Activated T-helper 9 cell treated with anti-CD3 and anti-CD28 coated beads, Interleukin-2, amount 50 U/mL, for 16 hours (primary cell): ENCODE results near the gene ZMYM3.
A peak's percentile ranks its signal among the peaks of the same experiment; 100 is the strongest.
"Not testable (repeated sequence)": the region's sequence is repeated elsewhere in the genome, so short reads cannot be mapped to it uniquely, and the experiment has no call there.

Source experiments
- DNase-seq: peaks from one replicate; pipeline ENCODE4 v3.0.0-alpha.2; 2020; ENCODE audit warnings: low read depth

The ZMYM3 gene

GRCh38 chrX:71254092-71254963, at the start of gene ZMYM3:
Gene ZMYM3 (minus strand): TSS chrX:71254140. CDS start chrX:71253255, 885 bp downstream.
- peak; percentile 63 for DNase-seq

GRCh38 chrX:71302461-71303213, 48.7 kb upstream of the ZMYM3 start:
- no peak for DNase-seq

DNA sequence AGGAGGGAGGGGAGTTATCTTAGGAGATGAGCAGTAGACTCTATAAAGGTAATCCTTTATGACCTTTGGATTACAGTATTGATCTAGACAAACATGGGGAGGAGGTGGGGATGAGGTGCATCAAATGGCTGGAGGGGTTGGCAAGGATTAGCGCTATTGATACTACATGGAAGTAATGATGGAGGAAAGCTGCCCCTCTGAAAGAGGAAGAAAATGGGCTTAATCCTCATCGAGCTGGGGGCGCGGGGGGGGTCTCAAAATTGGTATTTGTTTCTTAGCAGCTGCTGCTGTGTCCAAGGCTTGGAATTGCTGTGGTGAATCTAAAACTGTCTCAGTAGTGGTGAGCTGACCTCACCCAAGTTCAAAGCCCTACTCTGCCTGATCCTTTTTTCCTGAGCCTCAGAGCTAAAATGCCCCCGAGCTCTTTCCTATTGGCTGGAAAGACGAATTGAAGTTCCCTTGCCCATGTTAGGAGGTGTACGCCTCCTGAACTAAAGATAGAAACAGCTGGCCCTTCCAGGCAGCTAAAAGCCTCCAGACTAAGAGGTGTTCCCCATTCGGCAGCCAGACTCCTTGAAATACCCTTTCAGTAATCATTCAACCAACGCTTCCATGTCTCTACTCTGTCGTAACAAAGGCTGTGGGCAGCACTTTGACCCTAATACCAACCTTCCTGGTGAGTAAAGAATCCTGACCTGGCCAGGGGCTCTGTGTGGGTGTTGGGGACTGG, 47.4 kb upstream of the ZMYM3 start, which contains the start of gene ITGB1BP2:
Gene ITGB1BP2, plus strand, starts transcription at position 556 of the 730 bp plus-strand sequence. Its CDS starts 57 bp downstream, at position 613.
- DNase-seq: no peak

- DNase-seq: not testable (repeated sequence)
Observed at GRCh38 chrX:71300495-71300894, 46.6 kb upstream of the ZMYM3 start.

GRCh38 chrX:71300064-71300463, 46.1 kb upstream of the ZMYM3 start:
- DNase-seq: not testable (repeated sequence)

DNA sequence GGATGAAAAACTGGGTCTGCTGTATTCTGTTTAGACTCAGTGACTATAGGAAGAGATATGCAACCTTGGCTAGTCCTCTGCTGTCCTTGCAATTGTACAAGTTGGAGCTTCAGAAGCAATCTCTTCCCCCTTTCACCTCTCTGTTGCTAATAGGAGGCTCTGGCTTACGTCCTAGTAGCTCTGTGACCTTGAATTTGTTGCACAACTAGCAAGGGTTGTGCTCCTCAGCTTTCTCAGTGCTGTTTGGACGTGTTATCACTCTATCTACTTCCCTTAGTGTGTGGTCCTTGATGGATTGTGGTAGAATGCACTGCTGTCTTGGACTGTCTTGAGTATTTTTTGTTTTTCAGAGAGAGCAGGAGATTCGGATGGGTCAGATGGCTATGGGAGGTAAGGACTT, 44.2 kb upstream of the ZMYM3 start:
- DNase-seq: no peak

DNA sequence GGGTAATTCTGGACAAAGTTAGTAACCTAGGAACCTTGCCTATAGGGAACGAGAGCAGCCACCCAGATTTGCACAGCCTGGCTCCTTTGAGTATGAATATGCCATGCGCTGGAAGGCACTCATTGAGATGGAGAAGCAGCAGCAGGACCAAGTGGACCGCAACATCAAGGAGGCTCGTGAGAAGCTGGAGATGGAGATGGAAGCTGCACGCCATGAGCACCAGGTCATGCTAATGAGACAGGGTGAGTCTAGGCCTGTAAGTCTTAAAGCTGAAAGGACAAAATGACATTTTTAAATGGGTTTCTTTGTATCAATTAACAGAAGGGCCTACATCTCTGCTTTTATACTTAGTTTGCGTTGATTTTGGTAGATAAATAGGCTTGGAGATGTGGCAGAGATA, 42.9 kb upstream of the ZMYM3 start:
- DNase-seq: no peak

- DNase-seq: no peak
Observed at GRCh38 chrX:71292669-71293365, 38.9 kb upstream of the ZMYM3 start.

GRCh38 chrX:71291381-71291780, 37.4 kb upstream of the ZMYM3 start:
- no peak for DNase-seq

DNA sequence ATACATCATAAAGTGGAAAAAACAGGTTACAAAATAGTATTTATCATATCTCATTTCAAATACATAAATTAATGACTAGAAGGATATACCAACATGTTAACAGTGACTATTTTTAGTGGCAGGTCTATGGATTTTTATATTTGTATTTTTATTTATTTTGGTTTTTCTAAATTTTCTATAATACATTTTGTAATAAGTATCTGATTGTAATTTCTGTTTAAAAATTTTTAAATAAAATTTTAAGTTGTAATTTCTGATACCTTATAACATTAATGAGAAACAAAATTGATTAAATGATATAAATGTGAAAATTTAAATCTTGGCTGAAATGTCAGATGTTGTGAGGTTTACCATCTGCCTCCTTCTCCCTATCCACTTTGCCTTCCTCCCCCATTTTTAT, 32.0 kb upstream of the ZMYM3 start:
- no peak for DNase-seq

DNA sequence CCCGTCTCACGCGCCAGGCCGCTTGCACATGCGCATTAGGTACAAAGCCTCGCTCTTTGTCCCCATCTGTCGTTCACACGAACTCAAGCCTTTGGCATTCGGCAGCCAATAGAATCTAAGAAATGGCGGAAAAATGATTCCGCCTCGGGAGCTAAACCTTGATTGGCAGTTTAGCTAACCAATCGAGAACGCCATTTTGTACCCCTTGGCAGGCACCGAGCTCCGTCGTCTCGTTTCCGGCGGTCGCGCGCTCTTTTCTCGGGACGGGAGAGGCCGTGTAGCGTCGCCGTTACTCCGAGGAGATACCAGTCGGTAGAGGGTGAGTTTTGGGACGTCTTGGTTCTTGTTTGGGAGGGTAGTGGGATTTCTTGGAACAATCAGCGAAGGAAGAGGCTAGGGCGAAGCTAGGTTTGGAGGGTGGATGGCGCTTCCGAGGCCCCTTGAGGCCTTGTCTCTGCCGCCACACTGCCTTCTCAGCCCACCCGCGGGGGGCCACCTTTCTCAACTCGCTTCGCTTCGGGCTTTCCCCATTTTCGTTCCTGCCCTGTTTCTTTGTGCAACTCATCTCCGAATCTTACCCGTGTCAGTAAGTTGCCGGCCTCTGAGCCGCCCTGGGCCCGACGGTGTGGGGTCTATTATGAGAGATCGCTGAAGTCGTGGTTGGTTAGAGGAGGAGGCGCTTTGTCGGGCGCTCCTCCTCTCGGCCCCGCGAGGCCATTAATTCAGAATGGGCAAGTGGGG, 29.6 kb upstream of the ZMYM3 start, which contains the start of gene NONO:
Gene NONO, plus strand, starts transcription at position 233 of the 741 bp plus-strand sequence. CDS start 7,003 bp downstream, outside the sequence.
- DNase-seq: peak; percentile 62

GRCh38 chrX:71282514-71283402, 28.8 kb upstream of the ZMYM3 start:
- peak; percentile 31 for DNase-seq

DNA sequence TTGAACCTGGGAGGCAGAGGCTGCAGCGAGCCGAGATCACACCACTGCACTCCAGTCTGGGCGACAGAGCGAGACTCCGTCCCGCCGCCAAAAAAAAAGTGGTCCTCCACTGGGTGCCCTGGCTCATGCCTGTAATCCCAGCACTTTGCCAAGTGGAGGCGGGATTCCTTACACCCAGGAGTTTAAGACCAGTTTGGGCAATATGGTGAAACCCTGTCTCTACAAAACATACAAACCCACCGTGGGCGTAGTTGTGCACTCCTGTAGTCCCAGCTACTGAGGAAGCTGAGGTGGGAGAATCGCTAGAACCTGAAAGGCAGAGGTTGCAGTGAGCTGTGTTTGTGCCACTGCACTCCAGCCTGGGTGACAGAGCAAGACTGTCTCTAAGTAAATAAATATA, 27.4 kb upstream of the ZMYM3 start:
- DNase-seq: not testable (repeated sequence)

DNA sequence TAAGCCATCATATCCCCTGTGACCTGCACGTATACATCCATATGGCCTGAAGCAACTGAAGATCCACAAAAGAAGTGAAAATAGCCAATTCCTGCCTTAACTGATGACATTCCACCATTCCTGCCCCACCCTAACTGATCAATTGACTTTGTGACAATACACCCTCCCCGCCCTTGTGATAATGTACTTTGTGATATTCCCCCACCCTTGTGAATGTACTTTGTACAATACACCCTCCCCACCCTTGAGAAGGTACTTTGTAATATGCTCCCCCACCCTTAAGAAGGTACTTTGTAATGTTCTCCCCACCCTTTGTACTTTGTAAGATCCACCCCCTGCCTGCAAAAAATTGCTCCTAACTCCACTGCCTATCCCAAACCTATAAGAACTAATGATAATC, 18.4 kb upstream of the ZMYM3 start:
- DNase-seq: not testable (repeated sequence)

GRCh38 chrX:71269801-71270395, 16.0 kb upstream of the ZMYM3 start:
- no peak for DNase-seq

DNA sequence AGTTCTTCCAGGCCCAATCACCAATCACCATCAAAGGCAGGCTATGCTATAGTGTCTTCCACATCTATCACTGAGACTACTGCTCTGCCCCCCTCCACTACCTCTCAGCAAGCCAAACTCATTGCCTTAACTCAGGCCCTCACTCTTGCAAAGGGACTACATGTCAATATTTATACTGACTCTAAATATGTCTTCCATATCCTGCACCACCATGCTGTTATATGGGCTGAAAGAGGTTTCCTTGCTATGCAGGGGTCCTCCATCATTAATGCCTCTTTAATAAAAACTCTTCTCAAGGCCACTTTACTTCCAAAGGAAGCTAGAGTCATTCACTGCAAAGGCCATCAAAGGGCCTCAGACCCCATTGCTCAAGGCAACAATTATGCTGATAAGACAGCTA, 14.7 kb upstream of the ZMYM3 start:
- DNase-seq: not testable (repeated sequence)

GRCh38 chrX:71256856-71257255, 2.9 kb upstream of the ZMYM3 start:
- DNase-seq: no peak

GRCh38 chrX:71256051-71256450, 2.1 kb upstream of the ZMYM3 start:
- DNase-seq: no peak
